Right ventricle myocardium superior (tissue), 1 donor: Measurements from ENCODE around the gene MYEOV. TPM values are rescaled to one million over a fixed set of nuclear protein-coding genes. Genes with fewer than 3 reads are reported as not detected.

Experiments used
- total RNA-seq: library from RNA; stranded (reverse); fragmentation: NEBNext Ultra II Directional; extraction: Animal tissue kit (Norgen Biotek cat#: 25700); gene quantifications from one replicate; pipeline ENCODE4 v1.2.1, GENCODE V29; 2021
- donor health status: DM: no; HTN: yes; CAD: no; lungs with severe emphysema.

Gene MYEOV
- total RNA-seq, 1 donor from 2014 or later: not detected

Other genes starting within 250 kb of the MYEOV start
- 7.6 TPM for gene TPCN2, start 245.2 kb upstream of the MYEOV start, total RNA-seq
- gene SMIM38, start 138.2 kb upstream of the MYEOV start, total RNA-seq: not detected
- gene LINC01488, start 187.5 kb downstream of the MYEOV start, total RNA-seq: 0.22 TPM